AG09319 (cell line): ENCODE results near the gene ZC3H12C.

ENCODE experiments used
- DNase-seq: peaks from one replicate; pipeline ENCODE4 v3.0.0-alpha.2; 2010; ENCODE audit warnings: low read depth; ENCODE audit errors: extremely low read depth
- TF ChIP-seq, protein P1 (sequence below): IDR thresholded peaks from 2 replicates; pipeline ENCODE4 v1.5.1; 2011; ENCODE audit warnings: low read depth, mild to moderate bottlenecking, inconsistent platforms, low read length, moderate library complexity

ZC3H12C gene

DNA sequence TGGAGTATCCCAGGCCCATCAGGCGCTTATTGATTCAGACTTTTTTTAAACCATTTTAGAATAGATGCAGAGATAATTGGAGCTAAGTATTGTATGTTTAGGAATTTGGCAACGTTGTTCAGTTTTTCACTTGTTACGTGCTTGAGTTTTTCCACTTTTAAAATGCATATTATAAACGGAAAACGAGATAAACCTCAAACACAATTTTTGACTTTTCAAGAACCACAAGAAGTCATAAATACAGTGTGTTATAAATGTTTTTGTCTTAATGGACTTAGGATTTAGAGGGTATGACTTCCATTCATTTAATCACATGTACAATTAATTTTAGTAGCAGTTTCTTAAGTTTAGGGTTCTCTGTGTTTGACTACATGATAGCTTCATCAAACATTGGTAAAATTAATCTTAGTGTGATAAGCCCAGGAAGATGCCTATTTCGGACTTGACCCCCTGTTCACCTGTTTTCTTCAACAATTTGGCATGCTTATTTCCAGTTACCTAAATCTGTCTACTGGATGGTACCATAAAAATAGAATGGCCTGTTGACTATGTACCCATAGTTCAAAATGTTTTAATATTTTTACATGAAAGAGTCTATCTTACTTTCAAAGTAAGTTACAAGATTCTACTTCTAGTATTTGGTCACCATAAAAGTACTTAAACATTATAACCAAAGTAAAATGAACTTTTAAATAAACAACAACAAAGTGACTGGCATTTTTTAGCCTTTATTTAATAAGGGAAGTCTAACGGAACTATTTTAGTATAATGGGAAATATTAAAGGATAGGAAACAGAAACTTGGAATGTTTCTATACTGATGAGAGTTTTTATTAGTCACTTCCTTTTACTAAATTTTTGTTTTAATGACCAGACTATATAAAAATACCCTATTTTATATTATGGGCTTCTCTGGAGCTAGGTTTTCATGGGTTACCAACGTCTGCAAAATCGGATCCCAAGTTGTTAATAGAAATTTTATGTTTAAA, 1.4 kb downstream of the ZC3H12C start:
- no peak for DNase-seq

DNA sequence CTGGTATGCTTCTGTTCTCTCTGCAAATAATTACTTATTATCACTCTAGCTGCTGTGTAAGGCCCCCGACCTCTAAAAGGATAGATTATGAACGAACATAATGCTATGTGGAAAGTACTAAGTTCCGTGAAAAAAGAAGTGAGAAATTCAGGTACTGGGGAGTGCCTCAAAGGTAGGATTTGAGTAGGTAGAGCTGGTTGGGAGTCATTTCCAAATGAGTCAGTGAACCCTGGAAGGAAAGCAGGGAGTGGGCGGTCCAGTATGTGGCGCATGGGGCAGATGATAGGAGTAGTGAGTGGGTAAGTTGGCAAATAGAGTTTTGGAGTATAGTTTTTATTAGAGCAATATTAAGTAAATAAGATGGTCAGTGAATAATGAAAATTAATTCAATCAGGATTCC, 2.4 kb downstream of the ZC3H12C start:
- TF ChIP-seq, protein P1, sequence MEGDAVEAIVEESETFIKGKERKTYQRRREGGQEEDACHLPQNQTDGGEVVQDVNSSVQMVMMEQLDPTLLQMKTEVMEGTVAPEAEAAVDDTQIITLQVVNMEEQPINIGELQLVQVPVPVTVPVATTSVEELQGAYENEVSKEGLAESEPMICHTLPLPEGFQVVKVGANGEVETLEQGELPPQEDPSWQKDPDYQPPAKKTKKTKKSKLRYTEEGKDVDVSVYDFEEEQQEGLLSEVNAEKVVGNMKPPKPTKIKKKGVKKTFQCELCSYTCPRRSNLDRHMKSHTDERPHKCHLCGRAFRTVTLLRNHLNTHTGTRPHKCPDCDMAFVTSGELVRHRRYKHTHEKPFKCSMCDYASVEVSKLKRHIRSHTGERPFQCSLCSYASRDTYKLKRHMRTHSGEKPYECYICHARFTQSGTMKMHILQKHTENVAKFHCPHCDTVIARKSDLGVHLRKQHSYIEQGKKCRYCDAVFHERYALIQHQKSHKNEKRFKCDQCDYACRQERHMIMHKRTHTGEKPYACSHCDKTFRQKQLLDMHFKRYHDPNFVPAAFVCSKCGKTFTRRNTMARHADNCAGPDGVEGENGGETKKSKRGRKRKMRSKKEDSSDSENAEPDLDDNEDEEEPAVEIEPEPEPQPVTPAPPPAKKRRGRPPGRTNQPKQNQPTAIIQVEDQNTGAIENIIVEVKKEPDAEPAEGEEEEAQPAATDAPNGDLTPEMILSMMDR = no peak
- no peak for DNase-seq

More for the DNA sequence above, 1.4 kb downstream of the ZC3H12C start:
- TF ChIP-seq, protein P1 = no peak

DNA sequence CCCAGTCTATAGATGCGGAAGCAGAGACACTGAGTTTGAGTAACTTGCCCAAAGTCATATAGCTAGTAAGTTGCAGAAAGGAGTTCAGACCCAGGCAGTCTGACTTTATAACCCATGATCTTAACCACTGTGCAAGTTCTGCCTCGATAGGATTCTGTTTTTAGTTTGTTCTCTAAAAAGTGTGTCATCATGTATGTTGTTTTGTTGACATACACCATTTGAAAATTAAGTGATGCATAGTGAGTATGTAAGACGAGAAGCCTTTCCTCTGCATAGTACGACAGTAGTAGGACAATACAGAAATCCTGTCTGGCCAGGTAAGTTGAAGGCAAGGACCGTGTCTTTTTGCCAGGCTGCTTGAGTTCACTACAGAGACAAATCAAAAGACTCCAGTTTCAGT, 3.3 kb downstream of the ZC3H12C start:
- TF ChIP-seq, protein P1 = no peak
- DNase-seq = no peak

DNA sequence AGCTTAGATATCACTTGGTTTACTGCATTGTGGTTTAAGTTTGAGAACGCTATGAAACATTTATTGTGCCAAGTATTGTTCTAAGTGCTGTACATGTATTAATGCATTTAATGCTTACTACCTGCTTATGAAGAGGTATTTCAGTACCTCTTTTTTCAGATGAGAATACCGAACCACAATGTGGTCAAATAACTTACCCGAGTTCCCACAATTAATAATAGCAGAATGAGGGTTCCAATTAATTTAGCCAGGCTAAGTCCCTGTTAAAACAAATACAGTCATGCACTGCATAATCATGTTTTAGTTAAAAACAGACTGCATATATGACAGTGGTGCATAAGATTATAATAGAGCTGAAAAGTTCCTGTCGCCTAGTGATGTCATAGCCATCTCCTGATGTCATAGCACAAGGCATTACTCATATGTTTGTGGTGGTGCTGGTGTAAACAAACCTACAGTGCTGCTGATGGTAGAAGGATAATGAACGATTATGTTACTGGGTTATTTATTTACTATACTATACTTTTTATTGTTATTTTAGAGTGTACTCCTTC, 4.3 kb downstream of the ZC3H12C start:
- TF ChIP-seq, protein P1 = no peak
- DNase-seq = no peak

DNA sequence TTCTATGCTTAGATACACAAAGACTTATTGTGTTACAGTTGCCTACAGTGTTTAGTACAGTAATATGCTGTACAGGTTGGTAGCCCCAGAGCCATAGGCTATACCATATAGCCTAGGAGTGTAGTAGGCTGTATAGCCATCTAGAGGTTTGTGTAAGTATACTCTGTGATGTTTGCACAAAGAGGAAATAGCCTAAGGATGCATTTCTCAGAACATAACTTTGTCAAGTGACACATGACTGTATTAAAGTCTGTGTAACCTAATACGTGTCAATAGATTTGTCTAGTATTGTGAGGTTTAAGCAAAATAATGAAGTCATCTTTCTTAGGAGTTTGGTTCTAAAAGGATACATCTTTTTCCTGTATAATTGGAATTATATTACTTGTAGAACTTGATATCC, 5.5 kb downstream of the ZC3H12C start:
- TF ChIP-seq, protein P1 = no peak
- no peak for DNase-seq

DNA sequence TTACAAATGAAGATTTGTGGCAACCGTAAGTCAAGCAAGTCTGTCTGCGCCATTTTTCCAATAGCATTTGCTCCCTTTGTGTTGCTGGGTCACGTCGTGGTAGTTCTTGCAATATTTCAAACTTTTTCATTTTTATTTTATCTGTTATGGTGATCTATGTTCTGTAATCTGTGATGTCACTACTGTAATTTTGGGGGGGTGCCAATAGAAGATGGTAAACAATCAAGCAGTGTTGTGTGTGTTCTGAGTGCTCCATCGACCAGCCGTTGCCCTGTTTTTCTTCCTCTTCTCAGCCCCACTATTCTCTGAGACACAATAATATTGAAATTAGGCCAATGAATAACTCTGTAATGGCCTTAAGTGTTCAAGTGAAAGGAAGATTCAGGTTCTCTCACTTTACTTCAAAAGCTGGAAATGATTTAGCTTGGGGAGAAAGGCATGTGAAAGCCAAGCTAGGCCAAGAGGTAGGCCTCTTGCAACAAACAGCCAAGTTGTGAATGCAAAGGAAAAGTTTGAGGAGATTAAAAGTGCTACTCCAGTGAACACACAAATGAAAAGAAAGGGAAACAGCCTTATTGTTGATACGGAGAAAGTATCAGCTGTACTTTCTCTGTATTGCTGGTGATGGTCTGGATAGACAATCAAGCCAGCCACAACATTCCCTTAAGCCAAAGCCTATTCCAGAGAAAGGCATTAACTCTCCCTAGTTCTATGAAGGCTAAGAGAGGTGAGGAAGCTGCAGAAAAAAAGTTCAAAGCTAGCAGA, 7.5 kb downstream of the ZC3H12C start:
- no peak for DNase-seq

More for the DNA sequence above, 7.5 kb downstream of the ZC3H12C start:
- TF ChIP-seq, protein P1 = no peak
